ENCODE measurements around the gene MPPED2. TPM values are rescaled to one million over a fixed set of nuclear protein-coding genes. Genes with fewer than 3 reads are reported as not detected.

MPPED2 gene
- total and polyA plus RNA-seq, 2 donors (not counting 3 experiments of a cell fraction or from before 2014, with no cell fraction given): not detected

DNA sequence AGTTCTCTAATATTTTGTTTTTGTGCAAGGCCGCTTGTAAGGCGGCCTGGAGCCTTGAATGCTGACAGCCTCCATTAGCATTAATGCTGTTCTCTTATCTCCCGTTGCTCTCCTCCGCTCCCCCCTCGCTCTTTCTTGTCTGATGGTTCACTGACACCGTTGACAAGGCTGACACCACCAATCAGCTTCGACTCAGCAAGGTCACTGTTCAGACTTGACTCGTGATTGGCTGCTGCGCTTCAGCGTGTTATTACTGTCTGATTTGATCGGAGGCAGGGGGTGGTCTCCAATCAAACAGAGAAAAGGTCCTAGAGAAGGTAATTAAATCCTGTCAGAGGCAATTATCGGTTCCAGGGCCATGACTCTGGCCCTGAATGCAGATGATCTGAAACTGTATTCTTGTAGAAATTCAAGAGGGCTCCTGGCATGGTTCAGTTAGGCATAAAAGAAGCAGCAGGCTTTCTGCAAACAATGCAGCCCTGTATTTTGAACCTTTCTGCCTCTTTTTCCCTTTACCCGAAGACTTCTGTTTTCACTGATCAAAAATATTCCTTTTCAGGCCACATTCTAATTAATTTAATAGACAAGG is 49.3 kb upstream of the MPPED2 start:
- no peak for TF ChIP-seq POLR2A (IDR thresholded peaks at IDR 0.05; ENCODE audit: low read depth, low read length)
- no peak for TF ChIP-seq FOS (IDR thresholded peaks at IDR 0.05; ENCODE audit: borderline replicate concordance, insufficient read depth, low read length)
- TF ChIP-seq JUN (IDR thresholded peaks at IDR 0.05; ENCODE audit: borderline replicate concordance, insufficient read depth, insufficient read length, low read depth): no peak
- no peak for TF ChIP-seq POLR2AphosphoS5 (IDR thresholded peaks at IDR 0.05; ENCODE audit: insufficient read depth, low read depth, low read length)
- TF ChIP-seq MAX (IDR thresholded peaks at IDR 0.05; ENCODE audit: insufficient read depth, insufficient read length): no peak
- no peak for TF ChIP-seq GATA2 (IDR thresholded peaks at IDR 0.05; ENCODE audit: insufficient read depth, insufficient read length, low read depth, low read length)
- no peak for TF ChIP-seq EZH2 (IDR thresholded peaks at IDR 0.05; ENCODE audit: borderline replicate concordance, low read depth, low read length, severe bottlenecking)
- TF ChIP-seq MYC (IDR thresholded peaks at IDR 0.05; ENCODE audit: low read depth, low read length): no peak
- no peak for TF ChIP-seq CTCF (IDR thresholded peaks at IDR 0.05; ENCODE audit: extremely low read depth in 1 of 2, insufficient read depth in 1 of 2, low read depth in 1 of 2, low read length in 2 of 2)
- H3K9me3 ChIP-seq (replicated peaks; ENCODE audit: control insufficient read depth, insufficient read depth, low read length): no peaks in the 10 kb centered on the region
- dilution Hi-C loops (cut with MboI; ENCODE audit: extremely low pct_ligation_motif_present, low sequenced_read_pairs) (no loop called here), intact Hi-C loops (cut with micrococcal nuclease) (no loop called here)
- ChIA-PET CTCF (no interaction called here), POLR2A (interaction anchor here (0.5 kb wide), 1 partner anchor 1201 kb away, joined by 3 read pairs; no protein-coding TSS in a partner anchor)
- no peak overlapping the region for H3K27ac ChIP-seq (ENCODE audit: insufficient read depth, low read depth, low read length)
- no peaks in the 10 kb centered on the region for H3K27me3 ChIP-seq (ENCODE audit: control insufficient read depth in 2 of 2, insufficient read depth in 2 of 2, low read length in 2 of 2)
- no peaks in the 10 kb centered on the region for H3K9me1 ChIP-seq (replicated peaks; ENCODE audit: control insufficient read depth, extremely low read depth, insufficient read depth, low read length)
- H2AFZ ChIP-seq (ENCODE audit: low read depth, low read length): no peak overlapping the region
- H3K79me2 ChIP-seq (ENCODE audit: control insufficient read depth, insufficient read depth, low read length): no peaks in the 10 kb centered on the region
- H3K4me1 ChIP-seq (ENCODE audit: control insufficient read depth, extremely low read depth, insufficient read depth, low read length): no peaks in the 10 kb centered on the region
- H3K36me3 ChIP-seq (ENCODE audit: control insufficient read depth in 2 of 2, extremely low read depth in 1 of 2, insufficient read depth in 2 of 2, low read length in 2 of 2): no peaks in the 10 kb centered on the region
- no peak overlapping the region for H3K4me2 ChIP-seq (ENCODE audit: insufficient read depth, low read length)
- no peak overlapping the region for H3K9ac ChIP-seq (replicated peaks; ENCODE audit: extremely low read depth, insufficient read depth, low read length)
- H3K4me3 ChIP-seq (replicated peaks in 1 of 3; ENCODE audit: insufficient read depth in 1 of 3, low read depth in 1 of 3, low read length in 3 of 3): no peak overlapping the region
- H4K20me1 ChIP-seq (replicated peaks; ENCODE audit: control insufficient read depth, extremely low read depth, insufficient read depth, low read length): no peaks in the 10 kb centered on the region
- FAIRE-seq (no peak), DNase-seq (ENCODE audit: low read depth, low spot score) (peak; percentile 1)
- no TSS peak for BruUV-seq (replicated peaks)
